Thyroid gland (tissue), 4 donors: ENCODE data around the gene SLC22A14.

Experiments used
- CTCF ChIP-seq, 6 experiments: fragments of 200-600 bp in 3 of 6; fragments of 450-650 bp in 3 of 6; sonication (generic) in 3 of 6; IDR thresholded peaks; one replicate each; pipeline ENCODE4 v1.5.1; 2016 to 2019; ENCODE audit warnings: antibody characterized with exemption in 6 of 6, mild to moderate bottlenecking in 2 of 6, inconsistent platforms in 1 of 6, moderate library complexity in 1 of 6
- POLR2A ChIP-seq, 2 donors: fragments of 450-650 bp; IDR thresholded peaks; one replicate each; pipeline ENCODE4 v1.6.1; 2017; ENCODE audit warnings: antibody characterized with exemption in 2 of 2, mild to moderate bottlenecking in 2 of 2, moderate library complexity in 1 of 2

- TF ChIP-seq CTCF (IDR thresholded peaks at IDR 0.05) (no peak), POLR2A (IDR thresholded peaks at IDR 0.05) (no peak)
These were observed 7.0 kb upstream of the SLC22A14 start for GRCh38 chr3:38274864-38275649.
